ENCODE data around the gene FOCAD. TPM values are rescaled to one million over a fixed set of nuclear protein-coding genes. Genes with fewer than 3 reads are reported as not detected.

The FOCAD gene
- total RNA-seq, 1 experiment from 2014 or later, result 43.3 TPM

DNA sequence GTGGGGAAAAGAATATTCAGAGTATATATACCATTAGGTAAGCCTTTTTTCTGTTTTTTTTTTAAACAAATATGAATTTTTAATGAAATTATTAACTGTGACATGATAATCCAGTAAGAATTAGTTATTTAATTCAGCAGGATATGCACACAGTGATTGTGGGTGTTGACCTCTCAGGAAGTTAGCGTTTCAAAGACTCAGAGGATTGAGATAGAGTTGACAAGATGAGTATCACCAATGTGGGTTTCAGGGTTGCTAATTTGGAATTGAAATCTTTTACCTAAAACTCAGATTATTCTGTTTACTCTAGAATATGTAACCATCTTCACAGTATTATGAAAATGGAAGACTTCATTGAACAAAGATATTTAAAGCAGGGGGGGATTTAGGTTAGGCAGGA lies 56.2 kb downstream of the FOCAD start:
- Histone ChIP-seq H3K79me1 (ENCODE audit: insufficient read depth, low read depth, low read length, poor library complexity, severe bottlenecking) (peaks cover 3% of the 10 kb centered on the region), H3K27me3 (ENCODE audit: insufficient read depth, low read length) (no peaks in the 10 kb centered on the region), H3K23me2 (ENCODE audit: insufficient read length, low read depth, low read length, poor library complexity, severe bottlenecking) (no peaks in the 10 kb centered on the region), H3K18ac (ENCODE audit: insufficient read length, low read depth, low read length) (no peak overlapping the region), H4K5ac (ENCODE audit: insufficient read length, low read depth, low read length) (no peak overlapping the region), H2AFZ (ENCODE audit: low read length) (no peak overlapping the region), H2AK5ac (ENCODE audit: insufficient read length, low read length) (no peak overlapping the region), H3K56ac (ENCODE audit: insufficient read length, low read depth, low read length) (no peak overlapping the region), H4K20me1 (ENCODE audit: control insufficient read depth, insufficient read depth, insufficient read length) (no peaks in the 10 kb centered on the region), H3K79me2 (ENCODE audit: insufficient read depth, low read length) (no peaks in the 10 kb centered on the region), H2BK12ac (ENCODE audit: insufficient read length, low read depth, low read length) (no peak overlapping the region), H3K9me3 (ENCODE audit: control insufficient read depth, low read depth, low read length) (no peaks in the 10 kb centered on the region), H2BK15ac (ENCODE audit: low read depth, low read length) (no peak overlapping the region), H3K4me2 (ENCODE audit: insufficient read depth, insufficient read length, low read length) (no peak overlapping the region), H3K27ac (ENCODE audit: insufficient read length, low read depth, low read length) (no peak overlapping the region), H3K9ac (ENCODE audit: extremely low read depth, insufficient read length, low read length) (no peak overlapping the region), H4K8ac (replicated peaks; ENCODE audit: insufficient read length, low read depth, low read length) (no peak overlapping the region), H4K91ac (ENCODE audit: insufficient read length, low read depth, low read length) (no peak overlapping the region), H2BK20ac (ENCODE audit: low read depth, low read length, poor library complexity, severe bottlenecking) (no peak overlapping the region), H2BK120ac (ENCODE audit: low read depth, low read length, poor library complexity, severe bottlenecking) (no peak overlapping the region), H3K4me1 (ENCODE audit: insufficient read depth, low read length) (peaks cover 3% of the 10 kb centered on the region; the same call in 1 of the 2 replicates), H3K14ac (ENCODE audit: insufficient read depth, low read length) (no peak overlapping the region), H2BK5ac (ENCODE audit: insufficient read length, low read length) (no peak overlapping the region), H3T11ph (ENCODE audit: low read length) (no peak overlapping the region), H3K4ac (ENCODE audit: low read depth, low read length) (no peak overlapping the region), H3K23ac (ENCODE audit: insufficient read length, low read depth, low read length) (no peak overlapping the region)
- H3K9me3 Mint-ChIP-seq, result no peaks in the 10 kb centered on the region
- no peak overlapping the region for H3K4me3 Mint-ChIP-seq
- H3K4me1 Mint-ChIP-seq, result peaks cover 11 to 19% of the 10 kb centered on the region in 2 experiments
- no CpG with 5 or more reads among the region's 1 CpG for WGBS (ENCODE audit: extremely low coverage, insufficient read length, low lambda C conversion rate)
- H3K36me3 Mint-ChIP-seq (ENCODE audit: insufficient read depth in 1 of 3, low read depth in 3 of 3), result peaks cover 0 to 18% (median 10%) of the 10 kb centered on the region in 3 experiments; a peak in 4 of 7 replicates
- no peak for DNase-seq
- H3K27me3 Mint-ChIP-seq (ENCODE audit: low read depth), result no peaks in the 10 kb centered on the region
- no peak for TF ChIP-seq CTCF (conservative IDR thresholded peaks at IDR 0.05)
- H3K27ac Mint-ChIP-seq, result peak overlapping the region in 1 of 3 experiments; percentile 64; a peak in 1 of 7 replicates
